ENCODE results near the gene ULK1.

GRCh38 chr12:131904346-131904745 is 9.9 kb downstream of the ULK1 start:
- TF ChIP-seq SP1 (CRISPR knock-in tag; conservative IDR thresholded peaks at IDR 0.05) = no peak
- no peak for TF ChIP-seq ARID4B (CRISPR knock-in tag; IDR thresholded peaks at IDR 0.05; ENCODE audit: borderline replicate concordance)
- TF ChIP-seq ETV6 (CRISPR knock-in tag; IDR thresholded peaks at IDR 0.05) = no peak
- TF ChIP-seq ATF6 (CRISPR knock-in tag; IDR thresholded peaks at IDR 0.05) = no peak
- TF ChIP-seq, protein P1, sequence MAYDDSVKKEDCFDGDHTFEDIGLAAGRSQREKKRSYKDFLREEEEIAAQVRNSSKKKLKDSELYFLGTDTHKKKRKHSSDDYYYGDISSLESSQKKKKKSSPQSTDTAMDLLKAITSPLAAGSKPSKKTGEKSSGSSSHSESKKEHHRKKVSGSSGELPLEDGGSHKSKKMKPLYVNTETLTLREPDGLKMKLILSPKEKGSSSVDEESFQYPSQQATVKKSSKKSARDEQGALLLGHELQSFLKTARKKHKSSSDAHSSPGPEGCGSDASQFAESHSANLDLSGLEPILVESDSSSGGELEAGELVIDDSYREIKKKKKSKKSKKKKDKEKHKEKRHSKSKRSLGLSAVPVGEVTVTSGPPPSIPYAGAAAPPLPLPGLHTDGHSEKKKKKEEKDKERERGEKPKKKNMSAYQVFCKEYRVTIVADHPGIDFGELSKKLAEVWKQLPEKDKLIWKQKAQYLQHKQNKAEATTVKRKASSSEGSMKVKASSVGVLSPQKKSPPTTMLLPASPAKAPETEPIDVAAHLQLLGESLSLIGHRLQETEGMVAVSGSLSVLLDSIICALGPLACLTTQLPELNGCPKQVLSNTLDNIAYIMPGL (CRISPR knock-in tag; IDR thresholded peaks at IDR 0.05) = no peak
- TF ChIP-seq ELF4 (CRISPR knock-in tag; IDR thresholded peaks at IDR 0.05; ENCODE audit: low read depth) = no peak
- no peak for TF ChIP-seq CBFB (CRISPR knock-in tag; IDR thresholded peaks at IDR 0.05; ENCODE audit: low read depth)
- no peak for TF ChIP-seq CTCF (IDR thresholded peaks at IDR 0.05)
